HG03135 (cell line): Measurements from ENCODE around the gene C12orf76.
A peak's percentile ranks its signal among the peaks of the same experiment; 100 is the strongest.
"Not testable (repeated sequence)": the region's sequence is repeated elsewhere in the genome, so short reads cannot be mapped to it uniquely, and the experiment has no call there.

ENCODE experiments used
- ATAC-seq: cut with Tn5 transposase; IDR thresholded peaks from one replicate; pipeline ENCODE4 v1.9.1; 2021; ENCODE audit warnings: mild to moderate bottlenecking, moderate library complexity; ENCODE audit not compliant: unreplicated experiment

Gene C12orf76

DNA sequence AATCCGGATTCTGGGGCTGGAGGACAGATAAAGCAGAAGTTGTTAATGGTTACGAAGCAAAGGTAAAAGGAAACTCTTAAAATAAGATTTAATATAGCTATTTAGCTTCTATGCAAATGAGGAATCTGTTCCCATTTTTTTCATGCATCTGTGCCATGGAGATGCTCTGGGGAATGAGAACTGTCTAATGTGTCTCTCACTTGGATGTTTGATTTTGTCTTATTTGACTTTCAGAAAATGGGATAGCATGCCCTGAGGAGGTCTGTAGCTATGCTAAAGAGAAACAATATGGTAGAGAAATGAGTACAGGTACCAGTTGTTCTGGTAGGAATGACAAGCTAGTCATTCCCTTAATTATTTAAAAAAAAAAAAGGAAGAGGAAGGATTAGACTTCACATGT is 24.3 kb downstream of the C12orf76 start:
- no peak for ATAC-seq

DNA sequence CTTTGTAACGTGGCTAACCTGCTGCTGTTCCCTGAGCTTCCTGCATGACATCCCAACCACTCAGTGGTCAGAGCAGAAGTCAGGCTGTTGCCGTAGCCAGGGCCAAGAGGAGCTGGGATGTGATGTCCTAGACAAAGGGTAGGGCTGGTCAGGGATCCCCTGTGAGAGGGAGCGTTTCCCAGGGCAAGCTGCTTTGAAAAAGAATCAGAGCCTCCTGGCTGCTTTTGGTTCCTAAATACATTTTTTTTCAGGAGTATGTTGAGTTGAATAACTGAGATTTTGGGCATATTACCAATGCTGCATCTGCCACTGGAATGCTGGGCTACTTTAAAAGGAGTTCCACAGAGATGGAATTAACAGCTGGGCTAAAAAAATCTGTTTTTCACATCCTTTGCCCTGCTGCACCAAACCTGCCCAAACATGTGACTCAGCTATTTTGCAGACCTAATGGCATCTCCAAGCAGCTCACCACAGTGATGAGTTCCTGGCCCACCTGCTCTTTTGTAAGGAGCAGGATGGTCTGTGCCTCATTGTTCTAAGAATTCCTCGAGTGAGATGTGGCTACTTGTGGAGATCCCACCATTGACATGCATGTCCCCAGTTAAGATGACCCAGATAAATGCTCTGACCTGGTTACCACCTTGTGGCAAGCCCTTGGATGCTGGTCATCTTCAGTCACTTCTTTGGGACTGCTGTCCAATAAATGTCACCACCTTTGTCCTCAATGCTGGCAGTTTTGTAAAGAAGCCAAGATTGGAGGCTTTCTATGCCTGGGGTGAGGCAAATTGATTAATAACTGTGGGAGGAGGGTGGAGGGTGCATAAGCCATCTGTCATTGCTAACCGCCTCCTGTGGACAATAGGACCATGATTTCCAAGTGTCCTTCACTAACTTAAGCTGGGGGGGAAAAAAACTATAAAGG is 25.0 kb downstream of the C12orf76 start:
- no peak for ATAC-seq

DNA sequence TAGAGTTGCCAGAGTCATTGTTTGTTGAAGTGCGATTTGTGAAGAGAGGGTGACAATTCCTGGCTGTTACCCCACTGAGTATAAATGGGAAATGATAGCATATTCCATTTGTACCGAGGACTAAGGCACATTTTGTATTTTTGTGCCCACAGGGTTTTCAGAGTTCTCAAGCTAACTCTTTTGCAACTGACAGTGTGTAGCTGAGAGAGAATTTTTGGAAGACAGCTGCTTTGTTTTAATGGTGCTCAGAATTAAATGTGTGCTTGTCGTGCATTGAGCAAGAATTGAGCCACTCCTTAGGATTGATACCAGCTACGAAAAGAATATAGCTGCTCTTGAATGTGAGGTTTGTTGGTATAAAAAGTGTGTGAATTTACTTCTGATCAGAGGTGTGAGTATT is 27.4 kb downstream of the C12orf76 start:
- no peak for ATAC-seq

DNA sequence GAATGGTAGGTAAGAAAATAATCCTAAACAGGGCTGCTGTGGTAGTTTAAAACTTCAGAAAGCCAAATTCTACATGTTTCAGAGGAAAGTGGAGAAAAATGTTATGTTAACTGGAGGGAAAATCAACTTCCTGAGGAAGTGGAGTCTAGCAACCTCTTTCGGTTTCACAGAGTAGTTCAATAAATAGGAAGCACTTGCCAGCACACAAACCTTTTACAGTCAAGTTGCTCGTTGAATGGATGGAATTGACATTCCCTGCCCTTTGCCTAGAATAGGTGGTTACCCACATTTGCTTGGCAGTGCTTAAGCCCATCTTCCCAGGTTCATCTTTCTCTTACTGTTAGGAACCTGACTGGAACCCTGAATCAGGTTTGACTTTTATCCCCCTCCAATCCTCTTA is 33.2 kb downstream of the C12orf76 start:
- ATAC-seq, result no peak

DNA sequence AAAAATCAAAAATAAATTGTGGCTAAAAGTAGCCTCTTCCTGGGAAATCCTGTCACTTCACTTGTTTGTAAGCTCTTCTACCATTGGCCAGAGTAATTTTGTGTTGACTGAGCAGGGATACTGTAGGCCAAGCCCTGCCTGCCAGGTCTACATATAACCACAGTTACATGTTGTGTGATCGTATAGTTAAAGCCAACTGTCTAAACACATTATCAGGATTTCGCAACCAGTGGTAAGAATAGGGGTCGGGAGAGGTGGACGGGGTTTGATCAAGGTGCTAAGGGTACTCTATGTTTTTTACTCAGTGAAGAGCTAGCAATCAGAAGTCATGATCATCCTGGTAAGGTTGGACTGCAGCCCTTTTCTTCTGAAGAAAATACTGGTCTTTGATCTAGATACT is 35.7 kb downstream of the C12orf76 start:
- ATAC-seq, result no peak

DNA sequence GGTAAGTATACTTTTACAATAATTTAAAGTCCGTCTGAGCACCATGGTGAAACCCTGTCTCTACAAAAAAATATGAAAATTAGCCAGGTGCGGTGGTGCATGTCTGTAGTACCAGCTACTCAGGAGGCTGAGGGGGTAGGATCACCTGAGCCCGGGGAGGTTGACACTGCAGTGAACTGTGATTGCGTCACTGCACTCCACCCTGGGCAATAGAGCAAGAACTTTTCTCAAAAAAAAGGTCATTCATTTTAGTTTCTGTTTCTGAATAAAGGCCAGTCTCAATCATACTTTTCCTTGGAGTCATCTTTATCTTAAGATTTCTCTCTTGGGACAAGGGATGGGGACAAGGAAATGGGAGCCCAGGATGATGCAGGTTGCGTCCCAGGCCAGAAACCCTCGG is 36.2 kb downstream of the C12orf76 start:
- peak; percentile 60 for ATAC-seq

DNA sequence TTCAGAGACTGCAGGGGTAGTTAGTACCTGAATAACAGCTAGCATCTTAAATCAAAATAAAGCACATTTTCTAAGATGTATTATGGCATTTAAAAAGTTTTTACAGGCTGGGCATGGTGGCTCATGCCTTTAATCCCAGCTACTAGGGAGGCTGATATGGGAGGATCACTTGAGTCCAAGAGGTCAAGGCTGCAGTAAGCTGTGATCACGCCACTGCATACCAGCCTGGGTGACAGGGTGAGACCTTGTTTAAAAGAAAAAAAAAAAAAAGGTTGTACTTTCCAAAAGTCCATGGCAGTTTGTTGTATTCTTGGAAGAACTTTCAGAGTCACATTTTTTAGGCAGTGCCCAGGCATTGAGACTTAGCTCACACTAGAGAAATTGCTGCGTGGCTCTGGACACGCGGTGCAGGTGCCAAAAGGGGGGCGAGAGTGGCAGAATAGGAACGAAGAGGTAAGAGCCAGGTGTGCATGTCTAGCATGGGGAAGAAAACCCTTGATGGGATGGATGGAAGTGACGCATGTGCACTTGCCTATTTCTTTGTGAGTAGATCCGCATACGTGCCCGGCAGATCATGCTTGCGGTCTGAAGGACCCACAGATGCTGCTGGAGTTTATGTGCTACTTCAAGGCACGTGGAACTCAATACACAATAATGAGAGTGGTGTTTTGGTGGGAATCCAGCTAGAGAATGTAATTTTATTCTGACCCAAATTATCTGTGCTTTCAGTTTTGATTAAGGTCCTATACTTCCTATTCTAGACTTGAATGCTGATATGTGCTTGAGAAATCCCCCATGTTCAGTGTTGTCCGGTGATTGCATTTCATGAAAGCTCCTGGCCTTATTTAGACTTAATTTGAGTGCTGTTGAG is 37.2 kb downstream of the C12orf76 start:
- ATAC-seq, result no peak

DNA sequence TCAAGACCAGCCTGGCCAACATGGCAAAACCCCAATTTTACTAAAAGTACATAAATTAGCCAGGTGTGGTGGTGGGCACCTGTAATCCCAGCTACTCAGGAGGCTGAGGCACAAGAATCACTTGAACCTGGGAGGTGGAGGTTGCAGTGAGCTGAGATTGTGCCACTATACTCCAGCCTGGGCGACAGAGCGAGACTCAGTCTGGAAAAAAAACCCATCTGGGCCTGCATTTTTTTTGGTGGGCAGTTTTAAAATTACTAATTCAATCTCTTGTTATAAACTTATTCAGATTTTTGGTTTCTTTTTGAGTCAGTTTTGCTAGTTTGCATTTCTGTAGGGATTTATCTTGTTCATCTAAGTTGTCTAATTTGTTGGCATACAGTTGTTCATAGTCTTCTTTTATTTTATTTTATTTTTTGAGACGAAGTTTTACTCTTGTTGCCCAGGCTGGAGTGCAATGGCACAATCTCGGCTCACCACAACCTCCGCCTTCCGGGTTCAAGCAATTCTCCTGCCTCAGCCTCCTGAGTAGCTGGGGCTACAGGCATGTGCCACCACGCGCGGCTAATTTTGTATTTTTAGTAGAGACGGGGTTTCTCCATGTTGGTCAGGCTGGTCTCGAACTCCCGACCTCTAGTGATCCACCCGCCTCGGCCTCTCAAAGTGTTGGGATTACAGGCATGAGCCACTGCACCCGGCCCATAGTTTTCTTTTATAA is 39.5 kb downstream of the C12orf76 start:
- not testable (repeated sequence) for ATAC-seq

DNA sequence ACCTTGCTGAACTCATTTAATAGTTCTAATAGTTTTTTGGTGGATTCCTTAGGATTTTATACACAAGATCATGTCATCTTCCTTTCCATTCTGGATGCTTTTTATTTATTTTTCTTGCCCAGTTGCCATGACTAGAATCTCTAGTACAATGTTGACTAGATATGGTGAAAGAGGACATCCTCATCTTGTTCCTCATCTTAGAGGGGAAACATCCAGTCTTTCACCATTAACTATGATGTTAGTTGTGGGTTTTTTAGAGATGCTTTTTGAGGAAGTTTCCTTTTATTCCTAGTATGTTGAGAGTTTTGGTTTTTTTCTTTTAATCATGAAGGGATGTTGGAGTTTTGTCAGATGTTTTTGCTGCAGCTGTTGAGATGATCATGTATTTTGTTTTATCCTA is 40.4 kb downstream of the C12orf76 start:
- ATAC-seq, result no peak

DNA sequence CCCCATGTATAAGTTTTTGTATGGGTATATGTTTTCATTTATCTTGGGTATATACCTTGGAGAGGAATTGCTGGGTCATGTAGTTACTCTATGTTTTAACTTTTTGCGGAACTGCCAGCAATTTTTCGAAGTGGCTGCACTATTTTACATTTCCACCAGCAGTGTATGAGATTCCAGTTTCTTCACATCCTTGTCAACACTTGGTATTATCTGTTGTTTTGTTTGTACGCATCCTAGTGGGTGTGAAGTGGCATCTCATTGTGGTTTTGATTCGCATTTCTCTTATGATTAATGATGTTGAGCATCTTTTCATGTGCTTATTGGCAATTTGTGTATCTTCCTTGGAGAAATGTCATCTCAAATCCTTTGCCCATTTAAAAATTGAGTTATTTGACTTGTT is 42.2 kb downstream of the C12orf76 start:
- no peak for ATAC-seq

DNA sequence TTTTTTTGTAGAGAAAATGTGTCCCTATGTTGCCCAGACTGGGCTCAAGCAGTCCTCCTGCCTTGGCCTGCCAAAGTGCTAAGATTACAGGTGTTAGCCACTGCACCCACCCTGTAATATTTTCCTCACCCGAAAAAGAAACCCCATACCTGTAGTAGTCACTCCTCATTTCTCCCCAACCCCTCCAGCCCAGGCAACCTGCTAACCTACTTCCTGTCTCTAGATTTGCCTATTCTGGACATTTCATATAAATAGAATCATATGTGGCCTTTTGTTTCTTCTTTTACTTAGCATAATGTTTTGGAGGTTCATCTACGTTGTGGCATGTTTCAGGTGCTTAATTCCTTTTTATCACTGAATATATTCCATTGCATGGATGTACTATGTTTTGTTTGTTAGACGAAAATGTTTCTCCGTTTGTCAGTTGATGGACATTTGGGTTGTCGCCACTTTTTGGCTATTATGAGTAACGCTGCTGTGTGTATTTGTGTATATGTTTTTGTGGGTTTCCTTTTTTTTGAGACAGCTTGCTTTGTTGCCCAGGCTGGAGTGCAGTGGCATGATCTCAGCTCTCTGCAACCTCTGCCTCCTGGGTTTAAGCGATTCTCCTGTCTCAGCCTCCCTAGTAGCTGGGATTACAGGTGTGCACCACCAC is 42.9 kb downstream of the C12orf76 start:
- peak; percentile 42 for ATAC-seq

DNA sequence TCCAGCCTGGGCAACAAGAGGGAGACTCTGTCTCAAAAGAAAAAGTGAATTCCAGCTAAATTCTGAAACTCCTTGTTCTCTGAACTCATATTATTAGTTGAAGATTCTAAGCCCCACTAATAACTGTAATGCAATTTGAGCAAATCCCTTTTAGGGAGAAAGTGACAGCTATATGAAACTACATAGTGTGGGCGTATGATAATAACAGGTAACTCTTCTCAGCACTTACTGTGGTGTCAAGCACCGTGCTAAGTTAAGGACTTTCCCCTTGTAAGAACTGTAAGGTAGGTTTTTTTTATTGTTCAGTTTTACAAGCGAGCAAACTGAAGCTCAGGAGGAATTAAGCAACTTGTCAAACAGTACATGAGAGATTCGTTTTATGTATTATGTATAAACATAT is 43.7 kb downstream of the C12orf76 start:
- peak; percentile 46 for ATAC-seq

DNA sequence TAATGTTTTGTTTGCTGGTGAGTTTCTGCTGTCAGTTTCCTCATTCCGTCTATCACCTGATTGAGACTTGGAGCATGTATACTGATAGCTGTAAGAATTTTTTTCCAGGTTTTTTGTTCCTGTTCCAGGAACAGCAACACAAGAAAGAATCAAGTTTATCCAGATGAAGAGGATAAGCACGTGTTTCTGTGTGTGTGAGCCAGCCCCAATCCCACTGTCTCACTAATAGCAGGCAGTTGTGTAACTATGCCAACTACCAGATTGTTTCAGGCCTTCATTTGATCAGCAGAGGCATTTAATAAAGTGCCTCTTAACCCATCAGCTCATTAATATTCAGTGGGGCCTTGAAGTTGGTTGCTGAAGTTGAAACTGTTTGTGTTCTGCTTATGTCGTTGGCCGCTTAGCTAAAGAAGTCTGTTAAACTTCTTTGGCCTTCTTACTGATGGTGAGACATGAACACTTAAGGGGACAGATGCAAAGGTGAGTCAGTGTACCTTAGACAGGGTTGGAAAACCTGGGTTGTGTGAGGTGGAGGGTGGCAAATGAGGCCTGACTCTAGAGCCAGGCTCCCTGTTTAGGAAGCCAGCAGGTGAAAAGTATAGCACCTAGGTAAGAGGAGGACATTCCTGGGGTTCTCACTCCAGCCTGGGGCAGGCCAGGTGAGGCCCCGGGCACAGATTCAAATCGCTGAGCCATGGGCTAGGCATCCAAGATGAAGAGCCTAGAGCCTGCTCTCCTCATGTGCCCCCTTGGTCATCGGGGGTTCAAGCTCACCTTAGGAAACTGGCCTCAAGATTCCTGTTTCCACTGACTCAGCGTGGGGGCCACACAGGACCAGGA is 45.4 kb downstream of the C12orf76 start:
- no peak for ATAC-seq

DNA sequence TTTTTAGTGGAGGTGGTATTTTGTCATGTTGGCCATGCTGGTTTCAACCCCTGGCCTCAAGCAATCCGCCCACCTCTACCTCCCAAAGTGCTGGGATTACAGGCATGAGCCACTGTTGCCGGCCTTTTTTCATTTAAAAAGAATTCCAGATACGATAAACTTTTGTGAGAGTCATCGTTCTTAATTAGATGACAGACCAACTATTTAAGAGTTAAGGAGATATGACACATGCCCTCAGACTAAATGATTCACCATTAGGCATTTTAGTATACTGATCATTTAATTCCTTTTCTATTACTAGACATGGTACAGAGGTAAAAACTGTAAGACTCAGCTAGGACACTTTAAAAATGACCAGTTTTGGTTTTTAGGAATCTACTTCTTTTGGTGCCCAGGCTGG is 46.7 kb downstream of the C12orf76 start:
- ATAC-seq, result no peak

DNA sequence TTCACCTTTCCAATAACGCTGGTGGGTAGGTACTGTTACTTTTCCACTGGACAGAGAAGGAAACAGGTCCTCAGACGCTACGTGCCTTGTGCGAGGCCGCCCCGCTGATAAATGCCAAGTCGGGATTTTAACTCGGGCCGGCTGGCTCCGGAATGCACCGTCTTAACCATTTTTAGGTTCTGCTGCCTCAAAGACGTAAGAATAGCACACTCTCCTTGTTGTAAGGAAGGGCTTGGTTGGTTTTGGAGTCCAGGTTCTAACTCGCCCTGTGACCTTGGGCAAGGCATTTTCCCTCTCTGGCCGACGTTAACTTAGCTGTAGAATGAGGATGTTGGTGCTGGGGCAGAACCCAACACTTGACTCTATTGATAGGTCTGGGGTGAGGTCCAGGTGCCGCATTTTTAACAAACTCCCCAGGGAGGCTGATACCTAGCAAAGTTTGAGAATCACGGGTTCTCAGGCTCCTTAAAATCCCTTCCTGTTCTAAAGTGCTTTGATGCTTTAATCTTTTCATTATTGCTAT is 48.3 kb downstream of the C12orf76 start:
- ATAC-seq, result no peak

DNA sequence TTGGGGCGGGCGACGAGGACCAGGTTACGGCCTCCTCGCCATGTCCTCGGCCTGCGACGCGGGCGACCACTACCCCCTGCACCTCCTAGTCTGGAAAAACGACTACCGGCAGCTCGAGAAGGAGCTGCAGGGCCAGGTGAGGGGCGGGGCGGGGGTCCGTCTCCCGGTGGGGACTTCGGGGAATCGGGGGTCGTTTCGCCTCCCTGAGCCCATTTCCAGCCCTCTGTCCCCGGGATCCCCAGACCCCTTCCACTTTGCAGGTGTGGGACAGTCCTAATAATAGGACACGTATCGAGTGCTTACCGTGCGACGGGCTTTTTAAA is 48.7 kb downstream of the C12orf76 start:
- no peak for ATAC-seq

DNA sequence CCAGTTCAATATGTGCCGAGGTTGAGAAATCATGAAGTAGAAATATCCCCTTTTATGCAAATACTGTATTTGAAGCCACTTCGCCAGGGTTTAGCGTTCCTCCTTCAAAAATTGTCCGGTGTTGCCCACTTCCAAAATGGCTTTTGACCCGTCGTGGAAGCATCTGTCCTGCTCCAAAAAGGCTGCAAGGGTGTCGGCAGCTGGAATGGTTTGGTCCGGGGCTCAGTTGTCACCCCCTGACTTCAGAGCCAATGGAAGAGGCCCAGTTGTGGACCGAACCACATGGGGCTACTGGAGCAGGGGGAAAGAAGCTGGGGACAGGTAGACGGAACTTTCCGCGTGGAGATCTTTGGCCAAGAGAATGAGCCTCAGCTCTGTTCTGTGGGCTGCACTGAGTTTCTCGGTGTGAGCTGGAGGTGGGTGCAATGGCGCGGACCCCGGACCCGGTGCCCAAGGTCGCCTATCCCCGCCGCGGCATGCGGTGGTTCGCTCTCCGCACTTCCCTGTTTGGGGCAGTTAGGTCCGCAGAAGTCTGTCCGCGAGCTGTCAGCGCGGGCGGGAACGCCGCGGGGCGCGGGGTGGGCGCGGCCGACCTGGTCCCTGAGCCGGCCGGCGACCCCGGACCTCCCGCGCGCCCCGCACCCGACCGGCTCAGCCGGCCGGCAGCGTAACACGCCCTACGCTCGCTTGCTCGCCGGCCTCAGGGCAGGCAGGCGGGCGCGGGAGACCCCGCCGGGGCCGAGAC is 49.2 kb downstream of the C12orf76 start, which contains the start of gene ANKRD13A:
TSS of gene ANKRD13A (plus strand) at position 527 of the 745 bp plus-strand sequence. CDS start 259 bp downstream, outside the sequence.
- peak; percentile 57 for ATAC-seq

DNA sequence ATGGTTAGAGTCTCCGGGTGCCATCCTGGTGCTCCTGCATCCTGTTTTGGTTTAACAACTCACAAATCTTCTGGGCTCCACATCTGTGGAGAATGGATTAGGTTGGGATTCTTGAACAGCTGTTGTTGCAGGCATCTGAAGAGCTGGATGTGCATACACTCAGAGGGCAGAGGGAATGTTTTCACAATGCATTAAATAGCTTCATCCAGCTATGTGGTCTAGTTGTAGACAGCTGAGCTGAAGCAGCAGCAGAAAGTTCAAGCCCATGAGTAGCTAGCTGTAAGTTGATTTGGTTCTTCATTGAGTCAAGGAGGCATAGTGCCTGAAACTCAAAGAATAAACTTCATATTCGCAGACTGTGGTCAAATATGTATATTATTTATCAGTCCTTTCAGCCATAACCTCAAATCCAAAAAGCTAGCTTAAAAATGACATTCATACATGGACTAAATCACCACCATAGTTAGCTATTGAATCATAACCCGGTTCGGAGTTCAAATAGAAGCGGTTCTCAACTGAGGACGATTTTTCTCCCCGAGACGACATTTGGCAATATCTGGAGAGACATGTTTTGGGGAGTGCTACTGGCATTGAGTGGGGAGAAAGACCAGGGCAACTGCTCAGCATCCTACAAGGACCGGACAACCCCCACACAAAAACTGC is 50.0 kb downstream of the C12orf76 start:
- ATAC-seq, result no peak
